ENCODE results near the gene TNFRSF18.

- no peak for TF ChIP-seq CTCF (IDR thresholded peaks at IDR 0.05)
- no peak for TF ChIP-seq POLR2A (IDR thresholded peaks at IDR 0.05; ENCODE audit: low read depth)
- TF ChIP-seq EP300 (IDR thresholded peaks at IDR 0.05), result no peak
- no peak for TF ChIP-seq POLR2AphosphoS5 (IDR thresholded peaks at IDR 0.05)
Measured at GRCh38 chr1:1240822-1241587, 34.6 kb upstream of the TNFRSF18 start.

Data from esophagus muscularis mucosa (tissue), 4 donors.